HG02852 (cell line): ENCODE measurements around the gene TEAD4.

Experiments used
- ATAC-seq: cut with Tn5 transposase; IDR thresholded peaks from one replicate; pipeline ENCODE4 v1.9.1; 2021; ENCODE audit warnings: mild to moderate bottlenecking, moderate library complexity; ENCODE audit not compliant: unreplicated experiment

Gene TEAD4

DNA sequence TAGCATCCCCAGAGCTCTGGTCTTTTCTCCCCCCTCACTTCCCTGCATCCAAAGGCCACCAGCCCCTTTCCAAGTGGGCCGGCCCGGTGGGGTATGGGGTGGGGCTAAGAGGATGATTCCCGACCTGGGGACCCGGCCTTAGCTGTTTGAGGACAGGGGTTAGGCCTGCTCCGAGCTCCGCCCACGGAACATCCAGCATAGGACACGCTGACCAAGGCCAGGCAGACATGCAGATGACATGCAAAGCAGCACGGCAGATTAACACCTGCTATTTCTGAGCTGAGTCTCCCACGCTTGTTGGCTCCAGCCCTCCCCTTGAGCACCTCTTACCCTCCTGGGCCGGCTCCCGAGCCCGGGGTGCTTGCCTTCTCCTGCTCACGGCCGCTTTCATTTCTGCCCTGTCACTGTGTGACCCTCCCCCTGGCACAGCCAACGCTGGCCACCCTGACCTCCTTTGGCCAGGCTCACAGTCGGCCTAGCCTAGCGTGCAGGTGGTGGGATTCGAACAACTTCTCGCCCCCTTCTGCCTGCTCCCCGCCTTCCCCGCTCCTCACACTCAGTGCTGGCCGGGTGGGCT lies 40.2 kb downstream of the TEAD4 start:
- ATAC-seq, result no peak

DNA sequence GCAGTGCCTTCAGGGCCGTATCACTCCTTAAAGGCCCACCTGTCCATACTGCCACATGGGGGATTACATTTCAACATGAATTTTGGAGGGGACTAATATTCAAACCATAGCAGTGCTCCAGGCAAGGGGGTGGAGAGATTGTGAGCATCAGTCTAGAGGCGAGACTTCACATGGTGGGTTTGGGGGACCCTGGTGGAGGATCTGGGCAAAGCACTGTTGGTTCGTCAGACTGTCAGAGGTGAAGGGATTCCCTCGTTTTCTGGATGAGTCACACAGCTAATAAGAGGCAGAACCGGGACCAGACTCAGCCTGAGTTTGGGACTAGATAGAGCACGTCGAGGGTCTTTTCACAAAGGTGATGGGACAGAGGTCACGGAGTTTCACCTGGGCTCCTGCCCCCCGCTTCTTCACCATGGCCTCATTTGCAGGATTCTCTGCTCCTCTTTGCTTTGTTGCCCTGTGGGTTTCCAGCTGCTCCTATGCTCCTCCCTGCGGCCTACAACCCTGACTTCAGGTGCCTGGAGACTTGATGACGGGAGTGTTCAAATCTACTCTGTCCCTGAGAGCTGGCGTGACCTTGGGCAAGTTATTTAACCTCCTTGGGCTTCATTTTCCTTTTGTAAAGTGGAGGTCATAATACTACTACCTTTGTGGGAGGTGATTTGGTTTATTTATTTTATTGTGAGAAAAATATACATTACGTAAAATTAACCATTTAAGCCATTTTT lies 41.5 kb downstream of the TEAD4 start:
- no peak for ATAC-seq

DNA sequence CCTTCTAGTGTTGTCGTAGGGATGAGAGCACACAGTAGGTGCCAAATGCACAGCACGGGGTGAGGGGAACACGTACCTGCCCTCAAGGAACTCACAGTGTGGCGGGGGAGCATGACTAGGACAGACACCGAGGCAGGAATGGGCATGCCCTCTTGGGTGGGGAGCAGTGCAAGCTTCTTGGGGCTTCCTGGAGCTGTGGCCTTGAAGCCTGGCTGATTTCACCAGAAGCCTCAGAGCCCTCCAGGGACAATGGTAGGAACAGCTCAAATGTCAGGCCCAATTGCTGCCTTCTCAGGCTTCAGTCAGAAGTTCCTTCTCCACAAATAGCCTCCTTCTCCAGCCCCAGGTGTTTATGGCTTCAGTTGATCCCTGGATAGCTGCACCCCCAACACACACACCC lies 43.4 kb downstream of the TEAD4 start:
- no peak for ATAC-seq

DNA sequence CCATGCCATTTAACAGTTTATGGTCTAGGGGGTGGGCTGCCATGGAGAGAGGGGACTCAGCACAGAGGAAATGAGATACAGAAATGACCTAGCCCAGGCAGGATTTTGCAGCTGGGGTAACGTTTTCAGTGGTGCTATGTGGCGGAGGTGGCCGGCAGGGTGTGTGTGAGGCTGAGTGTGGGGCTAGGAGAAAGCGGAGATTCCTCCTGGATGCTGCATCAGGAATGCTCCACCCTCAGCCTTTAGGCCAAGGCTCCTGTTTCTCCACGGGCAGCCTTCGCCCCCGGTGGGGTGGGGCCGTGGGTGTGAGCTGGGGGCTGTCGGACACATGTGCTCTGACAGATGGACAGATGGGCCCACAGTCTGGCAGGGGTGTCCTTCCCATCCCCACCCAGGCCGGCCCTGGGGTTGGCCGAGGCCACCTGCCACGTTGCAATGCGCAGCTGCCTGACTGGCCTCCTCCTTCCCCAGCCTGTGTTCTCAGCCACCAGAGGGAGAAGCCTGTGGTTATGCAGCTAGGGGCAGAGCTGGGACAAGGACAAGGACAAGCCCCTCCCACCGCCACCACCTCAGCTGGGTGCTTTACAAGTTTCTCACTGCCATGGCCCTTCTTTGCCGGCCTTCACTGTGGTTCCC lies 44.3 kb downstream of the TEAD4 start:
- ATAC-seq, result no peak

DNA sequence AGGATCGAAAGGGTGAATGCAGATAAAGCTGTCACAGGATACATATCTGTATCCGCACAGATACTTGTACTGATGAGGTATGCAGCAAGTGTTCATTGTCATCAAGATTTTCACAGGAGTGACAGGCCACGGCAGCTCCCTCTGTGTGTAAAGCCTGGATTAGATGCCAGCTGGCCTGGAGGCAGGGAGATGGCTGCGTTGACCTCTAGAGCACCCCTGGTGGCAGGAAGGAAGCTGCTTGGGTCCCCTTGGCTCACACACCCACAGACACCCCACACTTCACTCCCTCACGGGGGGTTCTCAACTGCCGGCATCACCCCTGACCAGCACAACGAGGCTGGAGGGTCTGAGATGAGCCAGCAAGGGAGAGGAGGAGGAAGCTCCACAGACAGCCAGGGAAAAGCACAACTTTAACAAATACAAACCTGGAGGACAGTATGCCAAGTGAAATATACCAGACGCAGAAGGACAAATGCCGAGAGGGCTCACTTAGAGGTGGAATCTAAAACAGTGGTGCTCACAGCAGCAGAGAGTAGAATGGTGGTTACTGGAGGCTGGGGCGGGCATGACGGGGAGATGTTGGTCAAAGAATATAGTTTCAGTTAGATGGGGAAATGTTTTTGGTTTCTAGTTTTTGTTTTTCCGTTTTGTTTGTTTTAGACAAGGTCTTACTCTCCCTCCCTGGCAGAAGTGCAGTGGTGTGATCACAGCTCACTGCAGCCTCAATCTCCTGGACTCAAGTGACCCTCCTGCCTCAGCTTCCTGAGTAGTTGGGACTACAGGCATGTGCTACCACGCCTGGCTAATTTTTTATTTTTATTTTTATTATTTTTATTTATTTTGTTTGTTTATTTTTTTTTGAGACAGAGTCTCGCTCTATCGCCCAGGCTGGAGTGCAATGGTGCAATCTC lies 45.7 kb downstream of the TEAD4 start:
- no peak for ATAC-seq

DNA sequence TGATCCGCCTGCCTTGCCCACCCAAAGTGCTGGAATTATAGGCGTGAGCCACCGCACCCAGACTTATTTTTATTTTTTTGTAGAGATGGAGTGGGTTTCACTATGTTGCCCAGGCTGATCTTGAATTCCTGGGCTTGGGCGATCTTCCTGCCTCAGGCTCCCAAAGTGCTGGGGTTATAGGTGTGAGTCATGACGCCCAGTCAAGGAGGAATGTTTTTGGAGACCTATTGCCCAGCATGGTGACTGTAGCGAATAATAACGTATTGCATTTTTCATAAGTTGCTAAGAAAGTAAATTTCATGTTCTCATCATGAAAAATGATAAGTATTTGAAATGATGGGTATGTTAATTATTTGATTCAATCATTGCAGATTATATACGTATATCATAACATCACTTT lies 46.5 kb downstream of the TEAD4 start:
- ATAC-seq, result no peak

DNA sequence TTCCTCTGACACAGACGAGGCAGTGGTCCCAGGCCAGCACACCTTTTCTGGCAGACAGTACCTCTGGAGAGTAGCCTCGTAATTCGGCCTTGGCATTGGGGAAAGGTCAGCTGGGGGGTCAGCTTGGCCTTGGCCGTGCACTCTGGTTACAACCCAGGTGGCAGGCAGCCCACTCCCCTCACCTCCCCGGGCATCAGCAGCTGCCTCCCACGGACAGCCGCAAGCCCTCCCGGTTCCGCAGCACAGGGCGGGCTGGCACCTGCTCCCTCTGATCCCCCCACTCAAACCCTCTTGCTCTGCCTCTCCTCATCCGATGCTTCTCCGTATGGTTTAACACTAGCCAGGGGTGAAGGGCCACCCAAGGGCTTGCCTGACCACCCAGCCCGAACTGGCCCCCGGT lies 50.6 kb downstream of the TEAD4 start:
- no peak for ATAC-seq

DNA sequence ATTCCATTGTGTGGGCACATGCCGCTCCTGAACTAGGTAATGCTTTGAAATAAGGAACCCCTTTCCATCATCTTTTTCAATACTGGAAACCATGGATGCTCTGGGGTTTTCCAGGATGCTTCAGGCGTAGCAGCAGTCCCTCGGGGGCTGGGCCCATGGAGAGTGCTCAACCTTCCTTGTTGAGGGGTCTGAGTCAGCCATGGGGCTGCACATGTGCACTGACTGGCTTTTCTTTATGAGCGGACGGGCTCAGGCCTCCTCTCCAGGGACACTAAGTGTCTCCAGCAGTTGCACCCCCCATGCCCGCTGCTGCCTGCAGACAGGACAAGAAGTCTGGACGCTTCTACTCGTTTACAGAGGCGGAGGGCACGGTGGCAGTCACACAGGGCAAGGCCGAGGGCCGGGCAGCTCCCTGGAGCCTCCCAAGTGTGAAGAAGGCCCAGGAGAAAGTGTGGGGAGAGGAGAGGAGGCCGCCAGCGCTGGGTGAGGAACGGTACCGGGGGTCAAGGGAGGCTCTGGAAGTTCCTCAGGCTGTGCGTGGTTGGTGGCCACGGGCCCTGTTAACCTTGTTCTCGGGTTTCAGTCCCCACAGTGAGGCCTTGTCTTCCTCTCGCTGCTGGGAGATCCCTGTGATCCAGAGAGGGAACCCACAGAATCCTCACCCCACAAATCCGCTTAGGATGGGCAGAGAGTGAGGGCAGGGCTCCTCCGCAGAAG lies 51.2 kb downstream of the TEAD4 start:
- ATAC-seq, result no peak

DNA sequence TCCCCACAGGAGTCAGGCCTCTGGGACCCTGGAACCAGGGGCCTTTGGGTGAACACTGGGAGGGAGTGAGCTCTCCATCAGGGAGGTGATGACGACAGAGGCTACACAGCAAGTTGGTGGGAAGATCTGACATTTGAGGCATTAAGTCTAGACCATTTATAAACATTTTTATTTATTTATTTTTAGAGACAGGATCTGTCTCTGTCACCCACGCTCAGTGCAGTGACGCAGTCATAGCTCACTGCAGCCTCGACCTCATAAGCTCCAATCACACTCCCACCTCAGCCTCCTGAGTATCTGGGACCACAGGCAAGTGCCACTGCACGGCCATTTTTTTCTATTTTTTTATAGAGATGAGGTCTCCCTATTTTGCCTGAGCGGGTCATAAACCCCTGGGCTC lies 53.6 kb downstream of the TEAD4 start:
- no peak for ATAC-seq

DNA sequence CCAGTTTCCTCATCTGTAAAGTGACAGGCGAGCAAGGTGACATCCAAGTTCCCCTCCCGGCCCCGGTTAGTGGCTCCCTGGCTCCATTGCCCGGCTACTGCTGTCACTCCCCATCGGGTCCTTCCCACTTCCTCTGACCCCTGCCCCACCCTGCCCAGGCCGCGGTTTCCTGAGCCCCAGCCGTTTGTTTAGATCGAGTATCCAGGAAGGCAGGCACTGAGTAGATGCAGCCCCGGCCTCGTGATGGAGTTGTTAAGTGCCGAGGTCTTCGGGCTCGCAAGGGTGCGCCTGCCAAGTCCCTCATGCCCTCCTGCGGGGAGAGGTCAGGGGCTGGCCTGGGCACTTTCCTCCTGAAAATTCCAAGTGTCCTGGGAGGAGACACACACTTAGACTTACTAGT lies 55.4 kb downstream of the TEAD4 start:
- ATAC-seq, result no peak

DNA sequence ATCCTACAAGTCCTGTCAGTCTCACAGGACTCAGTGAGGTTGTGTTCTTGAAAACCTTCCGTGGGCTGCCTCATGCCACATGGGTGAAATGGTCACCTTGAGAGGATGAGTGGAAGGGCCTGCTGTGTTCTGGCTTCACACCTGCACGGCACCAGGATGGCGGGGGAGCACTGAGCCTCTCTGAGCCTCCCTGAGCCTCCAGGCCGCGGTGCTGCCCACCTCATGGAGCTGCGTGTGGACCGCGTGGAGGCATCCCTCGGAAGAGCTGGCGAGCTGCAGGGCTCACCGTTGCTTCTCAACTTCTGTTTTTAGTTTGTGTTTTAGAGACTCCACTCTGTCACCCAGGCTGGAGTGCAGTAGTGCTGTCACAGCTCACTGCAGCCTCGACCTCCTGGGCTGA lies 56.2 kb downstream of the TEAD4 start:
- no peak for ATAC-seq

DNA sequence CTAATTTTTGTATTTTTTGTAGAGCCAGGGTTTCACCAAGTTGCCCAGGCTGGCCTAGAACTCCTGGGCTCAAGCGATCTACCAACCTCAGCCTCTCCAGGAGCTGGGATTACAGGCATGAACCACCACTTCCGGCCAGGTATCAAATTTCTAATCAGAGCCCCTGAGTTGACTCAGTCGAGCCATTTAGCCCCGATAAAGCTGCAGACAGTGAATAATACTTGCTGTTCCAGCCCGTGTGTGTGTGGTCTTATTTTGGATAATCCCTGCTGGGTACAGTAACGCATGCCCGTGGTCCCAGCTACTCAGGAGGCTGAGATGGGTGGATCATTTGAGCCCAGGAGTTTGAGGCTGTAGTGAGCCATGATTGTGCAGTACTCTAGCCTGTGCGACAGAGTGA lies 57.0 kb downstream of the TEAD4 start:
- ATAC-seq, result no peak

DNA sequence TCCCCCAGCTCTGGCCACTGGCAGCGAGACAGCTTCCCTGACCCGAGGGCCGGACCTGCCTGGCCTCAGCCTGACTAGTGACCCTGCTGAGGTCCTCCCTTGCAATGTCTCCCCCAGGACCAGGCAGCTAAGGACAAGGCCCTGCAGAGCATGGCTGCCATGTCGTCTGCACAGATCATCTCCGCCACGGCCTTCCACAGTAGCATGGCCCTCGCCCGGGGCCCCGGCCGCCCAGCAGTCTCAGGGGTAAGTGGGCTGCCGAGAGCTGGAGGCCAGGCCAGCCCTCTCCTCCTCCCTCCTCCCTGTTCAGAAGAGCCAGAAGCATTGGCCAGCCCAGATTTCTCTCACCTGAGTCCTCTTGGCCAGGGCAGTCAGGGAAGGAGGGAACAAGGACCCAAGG lies 58.1 kb downstream of the TEAD4 start:
- ATAC-seq, result no peak

DNA sequence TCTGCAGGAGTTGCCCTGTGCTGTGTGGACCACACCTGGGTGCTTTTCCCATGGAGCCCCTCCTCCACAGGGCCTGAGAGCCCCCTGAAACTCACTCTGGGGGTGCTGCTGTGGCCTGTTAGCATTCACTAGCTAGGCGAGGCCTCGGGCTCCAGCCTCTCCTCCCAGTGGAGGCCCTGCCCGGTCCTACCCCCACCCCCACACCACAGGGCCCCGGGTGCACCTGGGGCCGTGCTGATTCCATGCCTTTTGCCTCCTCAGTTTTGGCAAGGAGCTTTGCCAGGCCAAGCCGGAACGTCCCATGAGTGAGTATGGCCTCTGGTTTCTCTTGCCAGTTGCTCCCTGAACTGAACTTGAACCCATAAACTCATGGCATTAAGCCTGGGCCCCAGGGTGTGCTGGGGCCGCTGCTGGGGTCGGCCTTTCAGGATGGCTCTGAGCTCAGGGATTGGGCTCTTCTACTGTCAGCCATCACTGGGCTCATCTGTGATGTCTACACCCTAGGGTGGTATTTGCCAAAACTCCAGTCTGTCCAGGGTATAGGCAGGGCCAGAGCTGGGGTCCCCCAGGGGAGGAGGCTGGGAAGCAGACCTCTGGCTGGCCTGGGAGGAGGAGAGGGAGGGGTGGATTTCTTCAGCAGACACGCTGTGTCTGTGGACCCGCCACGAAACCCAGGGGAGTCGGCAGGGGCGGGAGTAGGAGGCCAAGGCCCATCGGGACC lies 59.2 kb downstream of the TEAD4 start:
- ATAC-seq, result no peak

DNA sequence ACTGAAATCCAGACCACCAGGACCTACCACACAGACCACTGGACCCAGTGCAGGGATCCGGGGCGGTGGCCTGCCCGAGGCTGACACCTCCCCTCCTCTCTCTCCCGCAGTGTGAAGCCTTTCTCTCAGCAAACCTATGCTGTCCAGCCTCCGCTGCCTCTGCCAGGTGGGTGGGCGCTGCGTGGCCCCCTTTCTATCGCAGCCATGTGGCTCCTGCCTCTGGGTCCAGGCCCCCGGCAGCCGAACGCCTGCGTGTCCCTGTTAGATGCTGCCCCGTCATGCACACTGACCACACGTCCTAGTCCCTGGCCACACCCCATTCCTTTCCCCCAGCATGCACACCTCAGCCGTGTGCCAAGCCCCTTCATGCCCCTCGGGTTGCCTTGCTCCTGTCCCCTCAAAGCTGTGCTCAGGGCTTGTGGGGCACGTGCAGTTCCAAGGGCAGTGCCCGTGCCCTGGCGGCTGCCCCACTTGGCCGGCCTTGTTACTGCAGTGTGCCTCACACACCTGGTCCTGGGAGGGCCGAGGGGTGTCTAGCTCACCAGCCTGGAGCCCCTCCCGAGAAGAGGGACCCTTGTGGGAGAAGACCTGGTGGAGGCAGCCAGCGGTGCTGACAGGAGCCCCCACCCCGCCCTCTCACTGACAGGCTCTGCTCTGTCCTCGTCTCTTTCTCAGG lies 59.9 kb downstream of the TEAD4 start:
- no peak for ATAC-seq

DNA sequence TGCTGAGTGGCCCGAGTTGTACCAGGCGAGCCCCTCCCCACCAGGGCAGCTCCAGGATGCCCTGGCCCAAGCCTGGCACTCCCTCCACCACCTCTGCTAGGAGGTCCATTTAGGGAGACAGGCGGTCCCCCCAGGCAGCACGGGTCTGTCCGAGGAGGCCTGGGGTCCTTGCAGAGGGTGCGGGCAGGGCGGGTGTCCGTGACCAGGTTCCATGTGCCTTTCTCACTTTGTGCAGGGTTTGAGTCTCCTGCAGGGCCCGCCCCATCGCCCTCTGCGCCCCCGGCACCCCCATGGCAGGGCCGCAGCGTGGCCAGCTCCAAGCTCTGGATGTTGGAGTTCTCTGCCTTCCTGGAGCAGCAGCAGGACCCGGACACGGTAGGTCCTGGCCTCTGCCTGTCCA lies 61.2 kb downstream of the TEAD4 start:
- ATAC-seq, result no peak

DNA sequence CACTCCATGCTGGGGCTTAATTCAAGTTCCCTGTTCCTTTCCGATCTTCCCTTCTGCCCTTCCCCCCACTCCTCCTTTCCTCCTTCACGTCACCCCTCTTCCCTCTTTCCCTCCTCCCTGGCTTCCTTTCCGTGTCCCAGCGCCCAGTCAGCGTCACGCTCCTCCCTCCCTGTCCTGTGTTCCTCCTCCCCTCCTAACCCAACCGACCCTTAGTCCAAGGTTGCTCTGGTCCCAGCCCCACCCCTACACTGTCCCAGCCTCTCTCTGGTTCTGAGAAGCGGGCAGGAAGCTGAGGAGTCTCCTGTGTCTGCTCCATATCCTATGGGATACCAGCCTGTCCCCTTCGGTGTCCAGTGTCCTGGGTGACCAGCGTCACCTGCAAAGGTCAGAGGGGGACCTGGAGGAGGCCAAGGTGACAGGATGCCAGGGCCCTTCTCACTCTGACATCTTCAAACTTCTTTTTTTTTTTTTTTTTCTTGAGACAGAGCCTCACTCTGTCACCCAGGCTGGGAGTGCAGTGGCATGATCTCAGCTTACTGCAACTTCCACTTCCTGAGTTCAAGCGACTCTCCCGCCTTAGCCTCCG lies 61.7 kb downstream of the TEAD4 start:
- ATAC-seq, result no peak

DNA sequence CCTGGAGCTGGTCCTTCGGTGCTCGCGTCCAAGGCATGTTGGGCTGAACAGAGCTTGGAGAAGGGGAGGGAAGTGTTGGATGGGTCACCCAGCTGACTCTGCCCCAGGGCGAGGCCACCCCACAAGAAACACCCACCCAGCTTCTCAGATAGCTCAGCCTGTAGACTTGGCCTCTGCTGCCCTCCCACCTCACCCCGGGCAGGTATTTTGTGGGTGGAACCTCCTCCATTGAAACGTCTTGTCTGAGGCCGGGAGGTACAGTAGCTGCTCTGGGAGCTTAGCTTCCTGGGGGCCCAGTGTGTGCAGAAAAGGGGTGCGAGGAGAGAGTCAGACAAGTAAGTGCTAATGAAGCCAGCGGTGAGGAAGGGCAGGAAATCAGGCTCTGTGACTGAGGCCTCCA lies 63.2 kb downstream of the TEAD4 start:
- no peak for ATAC-seq

DNA sequence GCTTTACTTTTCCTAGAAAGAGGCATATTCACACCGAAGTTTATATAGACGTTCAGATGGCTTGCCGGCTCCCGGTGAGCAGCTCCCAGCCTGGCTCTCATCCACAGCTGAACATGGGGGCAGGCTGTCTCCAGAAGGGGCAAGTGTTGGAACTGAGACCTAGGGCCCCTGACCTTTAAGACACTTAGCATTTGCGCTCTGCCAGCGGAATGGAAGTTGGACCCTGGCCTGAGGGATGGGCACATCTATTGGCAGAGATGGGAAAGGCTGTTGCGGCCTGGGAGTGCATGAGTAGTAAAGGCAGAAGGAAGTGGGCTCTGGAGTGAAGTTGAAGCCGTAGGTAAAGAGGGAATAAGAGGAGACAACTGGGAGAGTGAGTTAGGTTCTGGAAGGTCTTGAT lies 63.8 kb downstream of the TEAD4 start:
- no peak for ATAC-seq
